NCI-H2029 (cell line): ENCODE results near the gene MDFI.

ENCODE experiments used
- DNase-seq: peaks from one replicate; lab custom pipeline; 2025; lab: John Stamatoyannopoulos, UW

MDFI gene

DNA sequence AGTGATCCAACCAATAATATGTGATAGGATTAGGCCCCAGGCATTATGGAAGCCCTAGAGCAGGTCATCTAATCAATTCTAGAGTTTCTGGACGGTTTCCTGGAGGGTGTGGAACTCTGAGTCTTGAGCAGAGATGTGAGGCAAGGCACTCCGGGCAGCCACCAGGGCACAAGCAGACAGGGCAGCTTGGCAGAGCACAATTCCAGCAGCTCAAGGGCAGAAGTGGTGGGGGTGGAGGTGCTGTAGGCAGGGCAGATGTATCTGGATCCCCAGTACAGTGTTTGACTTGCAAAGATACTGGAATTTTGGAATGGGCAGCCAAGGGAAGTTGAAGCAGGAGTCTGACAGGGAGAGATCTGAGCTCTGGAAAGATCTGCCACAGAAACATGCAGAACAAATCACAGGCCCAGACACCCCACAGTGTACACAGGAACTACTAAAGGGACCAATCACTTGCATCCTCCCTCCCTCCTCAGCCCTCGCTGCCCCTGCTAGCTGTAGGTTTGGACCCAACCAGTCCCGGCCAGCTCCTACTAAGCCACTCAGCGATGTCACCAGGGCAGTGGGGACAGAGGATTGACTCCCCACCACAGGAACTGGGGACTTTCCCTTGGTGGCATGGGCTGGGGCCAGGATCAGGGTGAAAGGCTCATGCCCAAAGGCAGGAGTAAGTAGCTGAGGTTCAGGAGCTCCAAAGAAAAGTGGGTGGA is 50.1 kb downstream of the MDFI start:
- no peak for DNase-seq

DNA sequence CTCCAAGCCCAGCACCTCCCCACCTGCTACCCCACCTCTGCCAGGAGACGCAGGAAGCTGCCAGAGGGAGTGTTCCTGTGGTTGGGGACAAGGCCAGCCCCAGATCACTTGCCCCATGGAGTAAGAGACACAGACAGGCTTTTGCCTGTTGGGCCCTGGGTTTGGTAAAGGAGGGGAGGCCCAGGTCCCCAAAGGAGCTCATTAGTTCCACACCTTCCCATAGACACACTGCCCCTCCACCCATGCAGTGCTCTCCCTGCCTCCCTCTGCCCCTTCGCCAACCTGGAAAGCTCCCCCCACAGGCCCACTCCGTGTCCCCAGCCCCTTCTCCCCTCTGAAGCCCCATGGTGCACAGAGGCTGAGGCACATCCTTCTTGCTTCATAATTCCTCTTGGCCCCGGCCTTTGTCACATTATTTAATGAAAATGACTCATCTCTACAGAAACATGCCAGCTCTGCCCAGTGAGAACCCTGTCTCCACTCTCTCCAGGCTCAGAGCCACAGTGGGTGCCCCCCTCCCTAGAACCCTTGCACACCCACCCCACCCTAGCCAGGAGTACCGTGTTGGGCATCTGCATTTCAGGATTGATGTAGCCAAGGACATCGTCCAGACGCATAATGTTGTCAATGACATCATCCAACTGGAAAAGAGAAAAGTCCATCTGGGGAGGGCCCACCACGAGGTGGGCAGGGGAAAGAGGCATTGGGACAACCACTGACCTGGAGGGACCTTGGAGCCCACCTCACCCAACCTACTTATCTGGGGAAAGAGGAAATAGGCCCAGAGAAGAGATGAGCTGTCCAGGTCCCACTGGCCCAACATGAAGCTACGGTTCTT is 51.1 kb downstream of the MDFI start:
- DNase-seq: no peak

- no peak for DNase-seq
Measured at GRCh38 chr6:41690541-41691330, 52.5 kb downstream of the MDFI start.

- DNase-seq: no peak
Measured at GRCh38 chr6:41691426-41692079, 53.3 kb downstream of the MDFI start.

GRCh38 chr6:41692080-41692675 is 53.9 kb downstream of the MDFI start:
- no peak for DNase-seq

- no peak for DNase-seq
Measured at GRCh38 chr6:41692730-41693129, 54.5 kb downstream of the MDFI start.

GRCh38 chr6:41693281-41694240 is 55.3 kb downstream of the MDFI start:
- DNase-seq: peak; percentile 32

DNA sequence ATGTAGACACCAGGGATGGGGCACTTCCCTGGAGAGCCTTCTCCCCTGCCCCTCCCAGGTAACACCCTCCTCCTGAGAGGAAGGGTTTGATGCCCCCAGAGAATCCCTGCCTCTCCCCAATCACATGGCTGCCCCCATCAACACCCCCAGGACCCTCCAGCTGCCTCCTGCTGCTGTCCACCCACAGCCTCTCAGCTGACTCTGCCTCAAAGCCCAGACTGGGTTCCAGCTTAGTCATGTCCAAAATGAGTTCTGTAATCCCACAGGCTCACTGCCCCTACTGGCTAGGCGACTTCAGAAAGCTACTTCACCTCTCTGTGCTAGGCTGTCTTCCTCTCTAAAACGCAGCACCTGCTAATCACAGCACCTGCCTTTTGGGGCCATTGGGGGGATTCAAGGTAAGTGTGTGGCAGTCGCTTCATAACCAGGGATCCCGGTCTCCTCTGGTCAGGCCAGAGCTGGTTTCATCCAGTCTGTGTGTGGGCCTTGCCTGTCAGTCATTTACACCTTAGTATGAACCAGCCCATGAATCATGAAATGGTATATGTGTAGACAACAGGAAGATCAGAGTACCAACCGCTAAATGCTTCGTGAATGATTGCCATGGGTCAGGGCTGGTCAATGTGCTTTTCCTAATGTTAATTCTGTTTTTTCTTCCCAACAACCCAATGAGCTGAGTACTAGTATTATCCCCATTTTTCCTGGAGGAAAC is 56.7 kb downstream of the MDFI start:
- peak; percentile 22 for DNase-seq

- DNase-seq: no peak
Measured at GRCh38 chr6:41695825-41696224, 57.6 kb downstream of the MDFI start.

DNA sequence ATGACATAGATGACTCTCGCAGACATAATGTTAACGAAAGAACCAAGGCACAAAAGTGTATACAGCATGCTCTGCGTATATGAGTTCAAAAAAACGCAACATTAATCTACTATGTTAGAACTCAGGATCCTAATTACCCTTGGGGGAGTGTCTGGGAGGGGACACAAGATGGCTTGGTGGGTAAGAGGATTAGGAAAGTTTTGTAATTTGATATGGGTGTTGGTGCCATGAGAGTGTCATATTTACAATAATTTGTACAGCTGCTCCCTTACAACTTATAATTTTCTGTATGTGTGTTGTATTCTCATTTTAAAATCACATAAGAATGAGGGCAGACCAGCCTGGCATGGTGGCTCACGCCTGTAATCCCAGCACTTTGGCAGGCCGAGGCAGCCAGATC is 58.5 kb downstream of the MDFI start:
- no peak for DNase-seq

DNA sequence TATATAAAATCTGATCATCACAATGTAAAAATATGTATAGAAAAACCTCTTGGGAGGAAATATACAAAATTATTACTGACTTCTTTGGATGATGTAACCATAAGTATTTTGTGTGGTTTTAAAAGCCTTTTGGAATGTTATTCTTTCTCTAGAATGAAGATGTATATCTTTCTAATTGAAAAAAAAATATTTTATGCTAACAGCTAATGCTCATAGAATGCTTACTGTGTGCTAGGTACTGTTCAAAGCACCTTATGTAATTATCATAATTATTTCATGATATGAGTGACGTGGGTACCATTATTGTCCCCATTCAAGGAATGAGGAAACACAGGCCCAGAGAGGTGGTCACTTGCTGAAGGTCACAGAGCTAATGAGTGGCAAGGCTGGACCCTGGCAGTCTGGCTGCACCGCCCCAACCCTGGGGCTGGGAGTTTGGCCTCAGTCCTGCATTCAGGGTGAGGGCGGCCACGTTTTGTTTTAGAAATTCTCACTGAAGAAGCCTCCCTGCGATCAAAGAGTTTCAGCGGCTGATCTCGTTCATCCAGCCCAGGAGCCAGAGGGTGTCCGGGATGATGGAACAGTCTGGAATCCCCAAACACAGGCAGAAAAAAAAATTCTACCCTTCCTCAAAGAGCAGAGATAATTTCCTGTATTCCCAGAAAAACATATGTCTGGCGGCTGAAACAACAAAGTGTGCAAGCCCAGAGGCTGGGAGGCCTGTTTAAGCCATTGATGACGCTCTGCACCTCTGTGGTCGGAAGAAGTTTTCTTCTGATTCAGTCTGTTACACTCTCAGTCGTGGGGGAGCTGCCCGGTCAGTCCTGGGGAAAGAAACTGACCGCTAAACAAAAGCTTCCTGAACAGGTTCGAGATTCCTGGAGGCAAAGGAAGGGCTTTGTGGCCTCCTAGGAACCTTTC is 59.9 kb downstream of the MDFI start:
- no peak for DNase-seq

DNA sequence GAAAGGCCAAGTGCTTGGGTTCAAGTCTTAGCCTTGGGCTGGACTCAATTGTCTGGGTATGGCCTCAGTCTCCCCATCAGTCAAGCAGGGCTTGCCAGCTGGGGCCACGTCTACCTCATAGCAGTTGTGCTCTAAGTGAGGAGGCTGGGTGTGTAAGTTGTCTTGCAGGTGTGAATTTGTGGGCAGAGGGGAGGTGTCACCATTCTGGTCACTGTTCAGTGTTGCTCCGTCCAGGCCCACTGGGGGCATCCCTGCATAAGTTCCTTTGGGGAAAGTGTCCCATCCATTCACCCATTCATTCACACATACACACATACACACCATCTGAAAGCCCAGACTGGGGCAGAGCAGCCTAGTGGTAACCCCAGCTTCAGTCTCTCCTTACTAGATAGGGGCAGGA is 60.8 kb downstream of the MDFI start:
- DNase-seq: no peak

- DNase-seq: no peak
Measured at GRCh38 chr6:41700463-41701347, 62.4 kb downstream of the MDFI start.

DNA sequence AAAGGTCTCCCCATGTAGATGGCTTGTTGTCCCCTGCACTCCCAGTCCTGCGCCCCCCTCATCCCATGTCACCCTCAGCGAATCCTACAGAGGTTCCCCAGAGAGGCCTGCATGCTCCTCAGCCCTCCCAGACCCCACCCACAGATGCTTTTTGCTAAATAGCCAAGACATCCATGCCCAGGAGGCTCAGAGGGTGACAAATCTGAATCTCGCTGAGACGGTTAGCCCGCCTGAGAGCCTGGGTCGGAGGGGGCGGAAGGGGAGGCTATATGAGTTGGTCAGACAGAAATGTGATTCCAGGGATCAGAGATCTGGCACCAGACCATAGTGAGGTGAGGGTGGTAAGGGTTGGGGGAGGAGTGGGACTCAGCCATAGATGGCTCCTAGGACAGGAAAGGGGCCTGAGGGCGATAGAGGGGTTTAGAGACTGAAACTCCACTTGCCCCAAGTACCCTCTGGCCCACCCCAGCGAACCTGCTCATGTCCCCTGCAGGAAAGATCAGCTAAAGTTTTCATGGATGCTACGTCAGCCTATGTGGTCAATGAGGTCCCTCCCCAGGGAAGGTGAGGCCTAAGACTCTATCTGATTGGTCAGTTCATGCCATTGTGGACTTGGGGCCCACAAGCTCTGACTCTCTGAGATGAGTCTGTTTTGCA is 63.9 kb downstream of the MDFI start:
- no peak for DNase-seq

GRCh38 chr6:41702771-41703494 is 64.7 kb downstream of the MDFI start:
- no peak for DNase-seq
